GM23338 (cell line): ENCODE measurements around the gene SCGB3A1. TPM values are rescaled to one million over a fixed set of nuclear protein-coding genes. Genes with fewer than 3 reads are reported as not detected.

Experiments used
- ATAC-seq: fragments of 200-7000 bp; cut with Tn5 transposase; 3 replicates; pipeline ENCODE4 v1.9.1; 2020
- DNase-seq: peaks from one replicate; pipeline ENCODE4 v3.0.0-alpha.2; 2015; ENCODE audit warnings: low spot score
- H2AFZ ChIP-seq: fragments of 200-600 bp; sonication (generic); 2 replicates; pipeline ENCODE4 v1.8.0; 2016; ENCODE audit warnings: antibody characterized with exemption, mild to moderate bottlenecking, moderate library complexity
- H3F3A ChIP-seq: fragments of 200-600 bp; sonication (generic); replicated peaks from 2 replicates; pipeline ENCODE4 v1.8.0; 2017; ENCODE audit warnings: antibody characterized with exemption, mixed run types, low read depth
- H3K27ac ChIP-seq: fragments of 200-600 bp; sonication (generic); 2 replicates; pipeline ENCODE4 v1.6.1; 2016; ENCODE audit warnings: low read depth
- H3K27me3 ChIP-seq: fragments of 200-600 bp; sonication (generic); 2 replicates; pipeline ENCODE4 v1.8.0; 2016; ENCODE audit warnings: mild to moderate bottlenecking, mixed run types, moderate library complexity; ENCODE audit not compliant: insufficient read depth
- H3K36me3 ChIP-seq: fragments of 200-600 bp; sonication (generic); 2 replicates; pipeline ENCODE4 v1.8.0; 2016; ENCODE audit warnings: mild to moderate bottlenecking; ENCODE audit not compliant: insufficient read depth
- H3K4me1 ChIP-seq: fragments of 200-600 bp; sonication (generic); 2 replicates; pipeline ENCODE4 v1.8.0; 2016; ENCODE audit warnings: mild to moderate bottlenecking, moderate library complexity; ENCODE audit not compliant: insufficient read depth
- H3K4me2 ChIP-seq: fragments of 200-600 bp; sonication (generic); 2 replicates; pipeline ENCODE4 v1.7.1; 2017; ENCODE audit warnings: mixed run types
- H3K4me3 ChIP-seq: fragments of 200-600 bp; sonication (generic); 2 replicates; pipeline ENCODE4 v1.6.1; 2016; ENCODE audit warnings: mixed run types
- H3K79me2 ChIP-seq: fragments of 200-600 bp; sonication (generic); replicated peaks from 2 replicates; pipeline ENCODE4 v1.8.0; 2017; ENCODE audit warnings: mild to moderate bottlenecking; ENCODE audit not compliant: insufficient read depth
- H3K9me2 ChIP-seq: fragments of 200-600 bp; sonication (generic); 2 replicates; pipeline ENCODE4 v1.8.0; 2017; ENCODE audit not compliant: insufficient read depth
- H4K20me1 ChIP-seq: fragments of 200-600 bp; sonication (generic); replicated peaks from 2 replicates; pipeline ENCODE4 v1.8.0; 2017; ENCODE audit warnings: mild to moderate bottlenecking; ENCODE audit not compliant: insufficient read depth
- H3K27ac Mint-ChIP-seq: 2 replicates; pipeline ENCODE4 v1.8.0; 2020; ENCODE audit warnings: inconsistent platforms, mild to moderate bottlenecking, moderate library complexity, mixed read lengths
- H3K27me3 Mint-ChIP-seq: 3 replicates; pipeline ENCODE4 v1.8.0; 2022; ENCODE audit warnings: low read depth, mild to moderate bottlenecking, moderate library complexity, mixed read lengths, inconsistent platforms; ENCODE audit not compliant: insufficient read depth, poor library complexity
- H3K36me3 Mint-ChIP-seq: 3 replicates; pipeline ENCODE4 v1.8.0; 2021; ENCODE audit warnings: low read depth, mild to moderate bottlenecking, inconsistent platforms, moderate library complexity, mixed read lengths
- H3K4me1 Mint-ChIP-seq: 3 replicates; pipeline ENCODE4 v1.8.0; 2020; ENCODE audit warnings: mild to moderate bottlenecking, inconsistent platforms, mixed read lengths
- H3K4me3 Mint-ChIP-seq: 3 replicates; pipeline ENCODE4 v1.8.0; 2021; ENCODE audit warnings: moderate library complexity, mild to moderate bottlenecking, inconsistent platforms, mixed read lengths
- H3K9me3 Mint-ChIP-seq: 3 replicates; pipeline ENCODE4 v1.8.0; 2020; ENCODE audit warnings: moderate library complexity, mild to moderate bottlenecking, inconsistent platforms, mixed read lengths
- CREB1 ChIP-seq: fragments of 250-450 bp; sonication (Bioruptor Pico); IDR thresholded peaks from 2 replicates; pipeline ENCODE4 v1.5.0; 2020; ENCODE audit warnings: low read depth, mild to moderate bottlenecking, moderate library complexity
- CTCF ChIP-seq, 2 experiments: fragments of 200-600 bp in 1 of 2; sonication (generic) in 1 of 2; conservative IDR thresholded peaks; 2 replicates each; pipeline versions ENCODE4 v1.5.1 to v1.6.1; 2016 to 2017; ENCODE audit warnings: antibody characterized with exemption in 2 of 2, low read depth in 2 of 2, mild to moderate bottlenecking in 2 of 2, moderate library complexity in 1 of 2
- ETS1 ChIP-seq: IDR thresholded peaks from 2 replicates; pipeline ENCODE4 v1.6.1; 2016; ENCODE audit warnings: antibody characterized with exemption
- EZH2 ChIP-seq: fragments of 200-600 bp; sonication (generic); IDR thresholded peaks from one replicate; pipeline ENCODE4 v1.8.0; 2017; ENCODE audit warnings: antibody characterized with exemption, mild to moderate bottlenecking, low read depth; ENCODE audit not compliant: unreplicated experiment
- EZH2phosphoT487 ChIP-seq: fragments of 200-600 bp; sonication (generic); IDR thresholded peaks from one replicate; pipeline ENCODE4 v1.8.1; 2018; ENCODE audit warnings: antibody characterized with exemption; ENCODE audit not compliant: unreplicated experiment
- JUNB ChIP-seq: IDR thresholded peaks from one replicate; pipeline ENCODE4 v1.6.1; 2016; ENCODE audit warnings: antibody characterized with exemption; ENCODE audit not compliant: unreplicated experiment
- NANOG ChIP-seq: IDR thresholded peaks from 2 replicates; pipeline ENCODE4 v1.6.1; 2016; ENCODE audit warnings: antibody characterized with exemption, borderline replicate concordance
- POLR2AphosphoS5 ChIP-seq: IDR thresholded peaks from 2 replicates; pipeline ENCODE4 v1.6.1; 2016; ENCODE audit warnings: antibody characterized with exemption, low read depth
- REST ChIP-seq: IDR thresholded peaks from one replicate; pipeline ENCODE4 v1.6.1; 2018; ENCODE audit warnings: antibody characterized with exemption; ENCODE audit not compliant: unreplicated experiment
- STAT1 ChIP-seq: IDR thresholded peaks from one replicate; pipeline ENCODE4 v1.6.1; 2016; ENCODE audit warnings: antibody characterized with exemption; ENCODE audit not compliant: unreplicated experiment
- ZNF114 ChIP-seq: fragments of 250-450 bp; sonication (Bioruptor Pico); IDR thresholded peaks from 2 replicates; pipeline ENCODE4 v1.5.0; 2020; ENCODE audit warnings: mild to moderate bottlenecking, moderate library complexity
- ZNF331 ChIP-seq: fragments of 250-450 bp; sonication (Bioruptor Pico); IDR thresholded peaks from 2 replicates; pipeline ENCODE4 v1.5.0; 2020; ENCODE audit warnings: low read depth, mild to moderate bottlenecking, moderate library complexity
- ZNF462 ChIP-seq: fragments of 250-450 bp; sonication (Bioruptor Pico); IDR thresholded peaks from 2 replicates; pipeline ENCODE4 v1.5.0; 2020; ENCODE audit warnings: mild to moderate bottlenecking, moderate library complexity
- polyA plus RNA-seq: library from polyadenylated mRNA; unstranded; fragments of >200 nt; fragmentation: Nextera tagmentation; extraction: Ambion mirVana; gene quantifications from 2 replicates; pipeline ENCODE4 v1.2.1, GENCODE V29; 2016
- total RNA-seq: library from RNA; depleted of rRNA; stranded (reverse); fragments of >200 nt; shearing (Covaris generic); gene quantifications from 2 replicates; pipeline ENCODE4 v1.2.3, GENCODE V29; 2014

Gene SCGB3A1
- total and polyA plus RNA-seq, 2 experiments from 2014 or later = not detected

- Histone ChIP-seq H3K4me3 (no peak overlapping the region), H3K9me2 (no peaks in the 10 kb centered on the region), H3F3A (no peaks in the 10 kb centered on the region), H3K27ac (no peak overlapping the region), H3K79me2 (no peaks in the 10 kb centered on the region), H3K4me1 (no peaks in the 10 kb centered on the region), H3K27me3 (no peaks in the 10 kb centered on the region), H3K4me2 (no peak overlapping the region), H3K36me3 (no peaks in the 10 kb centered on the region), H4K20me1 (no peaks in the 10 kb centered on the region), H2AFZ (no peak overlapping the region)
- ATAC-seq (no peak), DNase-seq (no peak)
- H3K9me3 Mint-ChIP-seq = no peaks in the 10 kb centered on the region
- H3K27me3 Mint-ChIP-seq = peaks cover 3% of the 10 kb centered on the region
- H3K4me1 Mint-ChIP-seq = peaks cover 11% of the 10 kb centered on the region; the same call in 2 of the 3 replicates
- TF ChIP-seq ETS1 = no peak
- no peak for TF ChIP-seq NANOG
- TF ChIP-seq EZH2phosphoT487 = no peak
- TF ChIP-seq STAT1 = no peak
- TF ChIP-seq EZH2 = no peak
- TF ChIP-seq REST = no peak
- TF ChIP-seq ZNF114 = no peak
- TF ChIP-seq JUNB = no peak
- TF ChIP-seq ZNF462 (CRISPR knock-in tag) = no peak
- TF ChIP-seq POLR2AphosphoS5 = no peak
- TF ChIP-seq CTCF (conservative IDR thresholded peaks at IDR 0.05; ENCODE audit: low read depth in 2 of 2) = no peak
- no peak for TF ChIP-seq CREB1 (CRISPR knock-in tag)
- no peak for TF ChIP-seq ZNF331 (CRISPR knock-in tag)
- H3K36me3 Mint-ChIP-seq = no peaks in the 10 kb centered on the region
- H3K4me3 Mint-ChIP-seq = no peak overlapping the region
- no peak overlapping the region for H3K27ac Mint-ChIP-seq
These were observed 36.9 kb upstream of the SCGB3A1 start for GRCh38 chr5:180628211-180628610.
